ENCODE measurements around the gene ASB18. TPM values are rescaled to one million over a fixed set of nuclear protein-coding genes. Genes with fewer than 3 reads are reported as not detected.

Gene ASB18
- total and polyA plus RNA-seq, 2 of the 4 experiments (the other 2 are of a cell fraction), result not detected

DNA sequence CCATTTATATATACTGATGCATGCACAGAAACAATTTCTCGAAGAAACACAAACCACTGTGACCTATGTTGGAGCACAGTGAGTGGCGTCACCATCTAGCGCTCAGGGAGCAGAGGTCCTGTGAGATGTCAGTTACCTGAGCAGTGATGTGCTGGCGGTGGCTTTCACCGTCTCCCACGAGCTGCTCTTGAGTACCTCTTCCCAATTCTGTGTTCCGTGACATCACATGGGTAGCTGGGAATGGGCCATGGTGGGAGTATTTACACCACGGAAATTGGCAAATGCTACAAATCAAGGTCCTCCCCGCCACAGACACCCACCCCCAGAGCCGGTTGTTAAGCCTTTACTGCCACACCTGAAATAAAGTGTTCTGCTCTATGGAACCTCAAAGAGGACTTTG is 120.4 kb downstream of the ASB18 start:
- H3K4ac ChIP-seq (ENCODE audit: low read depth, low read length), result no peak overlapping the region
- no peak overlapping the region for H4K8ac ChIP-seq (ENCODE audit: low read depth in 2 of 2, low read length in 2 of 2)
- DNase-seq, result no peak
- dilution Hi-C loops (cut with HindIII; ENCODE audit: low sequenced_read_pairs, unreplicated experiment), result no loop called here
- no peak overlapping the region for H3K14ac ChIP-seq (replicated peaks; ENCODE audit: low read depth, low read length)
- no peak for ATAC-seq (ENCODE audit: low read depth)
- H3K56ac ChIP-seq (ENCODE audit: extremely low read depth, insufficient read depth, low read length), result no peak overlapping the region
- H3K4me2 ChIP-seq (ENCODE audit: low read depth, low read length), result no peak overlapping the region
- H4K5ac ChIP-seq (ENCODE audit: low read depth, low read length), result no peak overlapping the region
- H3K4me1 ChIP-seq (ENCODE audit: control insufficient read depth, insufficient read depth, low read length), result no peaks in the 10 kb centered on the region; the same call in 1 of the 2 replicates
- H2BK5ac ChIP-seq (ENCODE audit: low read depth, low read length, poor library complexity, severe bottlenecking), result no peak overlapping the region
- BruUV-seq (replicated peaks), result no TSS peak
- H4K91ac ChIP-seq (ENCODE audit: insufficient read depth, low read depth, low read length), result no peak overlapping the region
- no peaks in the 10 kb centered on the region for H3K9me1 ChIP-seq (ENCODE audit: insufficient read depth, low read length)
- no peak overlapping the region for H3K27ac ChIP-seq (ENCODE audit: insufficient read depth, low read length)
- no peak overlapping the region for H3K4me3 ChIP-seq (ENCODE audit: insufficient read depth, low read depth, low read length)
- 33% methylated on average over 1 of the region's 10 CpGs; no CpG with 5 or more reads in 1 of the 2 experiments for WGBS, 2 experiments (ENCODE audit: extremely low coverage in 2 of 2, insufficient read length in 1 of 2)
- TF ChIP-seq CEBPB (IDR thresholded peaks at IDR 0.05; ENCODE audit: low read depth, low read length) (no peak), SMC3 (IDR thresholded peaks at IDR 0.05; ENCODE audit: low read depth, low read length) (no peak), BHLHE40 (IDR thresholded peaks at IDR 0.05; ENCODE audit: low read depth, low read length) (no peak), MAFK (IDR thresholded peaks at IDR 0.05; ENCODE audit: low read depth, low read length) (no peak), RFX5 (IDR thresholded peaks at IDR 0.05; ENCODE audit: low read depth, low read length) (no peak), RAD21 (IDR thresholded peaks at IDR 0.05; ENCODE audit: low read length) (no peak), POLR2A (IDR thresholded peaks at IDR 0.05; ENCODE audit: low read depth, low read length) (no peak), RCOR1 (IDR thresholded peaks at IDR 0.05; ENCODE audit: insufficient replicate concordance, low read length) (no peak), NFE2L2 (IDR thresholded peaks at IDR 0.05; ENCODE audit: low read depth, low read length) (no peak), FOS (IDR thresholded peaks at IDR 0.05; ENCODE audit: low read depth, low read length) (no peak), CHD1 (IDR thresholded peaks at IDR 0.05; ENCODE audit: low read depth, low read length) (no peak), MXI1 (IDR thresholded peaks at IDR 0.05; ENCODE audit: borderline replicate concordance, low read depth, low read length) (no peak), MAZ (IDR thresholded peaks at IDR 0.05; ENCODE audit: borderline replicate concordance, low read depth, low read length) (no peak)
- TF ChIP-seq, protein P1, sequence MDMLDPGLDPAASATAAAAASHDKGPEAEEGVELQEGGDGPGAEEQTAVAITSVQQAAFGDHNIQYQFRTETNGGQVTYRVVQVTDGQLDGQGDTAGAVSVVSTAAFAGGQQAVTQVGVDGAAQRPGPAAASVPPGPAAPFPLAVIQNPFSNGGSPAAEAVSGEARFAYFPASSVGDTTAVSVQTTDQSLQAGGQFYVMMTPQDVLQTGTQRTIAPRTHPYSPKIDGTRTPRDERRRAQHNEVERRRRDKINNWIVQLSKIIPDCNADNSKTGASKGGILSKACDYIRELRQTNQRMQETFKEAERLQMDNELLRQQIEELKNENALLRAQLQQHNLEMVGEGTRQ (IDR thresholded peaks at IDR 0.05; ENCODE audit: low read depth, low read length), result no peak
- TF ChIP-seq, protein P2, sequence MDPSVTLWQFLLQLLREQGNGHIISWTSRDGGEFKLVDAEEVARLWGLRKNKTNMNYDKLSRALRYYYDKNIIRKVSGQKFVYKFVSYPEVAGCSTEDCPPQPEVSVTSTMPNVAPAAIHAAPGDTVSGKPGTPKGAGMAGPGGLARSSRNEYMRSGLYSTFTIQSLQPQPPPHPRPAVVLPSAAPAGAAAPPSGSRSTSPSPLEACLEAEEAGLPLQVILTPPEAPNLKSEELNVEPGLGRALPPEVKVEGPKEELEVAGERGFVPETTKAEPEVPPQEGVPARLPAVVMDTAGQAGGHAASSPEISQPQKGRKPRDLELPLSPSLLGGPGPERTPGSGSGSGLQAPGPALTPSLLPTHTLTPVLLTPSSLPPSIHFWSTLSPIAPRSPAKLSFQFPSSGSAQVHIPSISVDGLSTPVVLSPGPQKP (IDR thresholded peaks at IDR 0.05; ENCODE audit: borderline replicate concordance, low read depth, low read length), result no peak
- TF ChIP-seq, protein P3, sequence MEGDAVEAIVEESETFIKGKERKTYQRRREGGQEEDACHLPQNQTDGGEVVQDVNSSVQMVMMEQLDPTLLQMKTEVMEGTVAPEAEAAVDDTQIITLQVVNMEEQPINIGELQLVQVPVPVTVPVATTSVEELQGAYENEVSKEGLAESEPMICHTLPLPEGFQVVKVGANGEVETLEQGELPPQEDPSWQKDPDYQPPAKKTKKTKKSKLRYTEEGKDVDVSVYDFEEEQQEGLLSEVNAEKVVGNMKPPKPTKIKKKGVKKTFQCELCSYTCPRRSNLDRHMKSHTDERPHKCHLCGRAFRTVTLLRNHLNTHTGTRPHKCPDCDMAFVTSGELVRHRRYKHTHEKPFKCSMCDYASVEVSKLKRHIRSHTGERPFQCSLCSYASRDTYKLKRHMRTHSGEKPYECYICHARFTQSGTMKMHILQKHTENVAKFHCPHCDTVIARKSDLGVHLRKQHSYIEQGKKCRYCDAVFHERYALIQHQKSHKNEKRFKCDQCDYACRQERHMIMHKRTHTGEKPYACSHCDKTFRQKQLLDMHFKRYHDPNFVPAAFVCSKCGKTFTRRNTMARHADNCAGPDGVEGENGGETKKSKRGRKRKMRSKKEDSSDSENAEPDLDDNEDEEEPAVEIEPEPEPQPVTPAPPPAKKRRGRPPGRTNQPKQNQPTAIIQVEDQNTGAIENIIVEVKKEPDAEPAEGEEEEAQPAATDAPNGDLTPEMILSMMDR (conservative IDR thresholded peaks at IDR 0.05; ENCODE audit: low read depth, low read length), result no peak
- H3K79me1 ChIP-seq (ENCODE audit: low read depth in 1 of 2, low read length in 2 of 2), result no peaks in the 10 kb centered on the region
- no peaks in the 10 kb centered on the region for H4K20me1 ChIP-seq (ENCODE audit: insufficient read depth, low read length)
- H3K18ac ChIP-seq (ENCODE audit: low read depth, low read length), result no peak overlapping the region
- peaks cover 3% of the 10 kb centered on the region; the same call in 1 of the 2 replicates for H3K27me3 ChIP-seq (ENCODE audit: control insufficient read depth, insufficient read depth, low read length)
- no peaks in the 10 kb centered on the region for H3K9me3 ChIP-seq (ENCODE audit: control insufficient read depth, insufficient read depth, low read length)
- H2AK9ac ChIP-seq (replicated peaks; ENCODE audit: low read depth, low read length, poor library complexity), result no peak overlapping the region
- in situ Hi-C loops (cut with MboI; ENCODE audit: low sequenced_read_pairs), result no loop called here
- no peak overlapping the region for H2BK15ac ChIP-seq (ENCODE audit: low read depth, low read length)
- no peaks in the 10 kb centered on the region for H3K36me3 ChIP-seq (ENCODE audit: control insufficient read depth, insufficient read depth, low read length)
- CTCF ChIA-PET, result interaction anchor here (1.2 kb wide), 1 partner anchor 32 kb away, joined by 4 read pairs; no protein-coding TSS in a partner anchor
- intact Hi-C loops (cut with micrococcal nuclease), result no loop called here
- POLR2A ChIA-PET (ENCODE audit: unreplicated experiment), result no interaction called here
- no peak overlapping the region for H3K23ac ChIP-seq (ENCODE audit: low read depth, low read length)
- H2BK120ac ChIP-seq (ENCODE audit: low read depth, low read length), result no peak overlapping the region
- no peak overlapping the region for H3K9ac ChIP-seq (ENCODE audit: low read depth, low read length)
- H2AFZ ChIP-seq (replicated peaks; ENCODE audit: low read length, poor library complexity), result no peak overlapping the region
- H2AK5ac ChIP-seq (ENCODE audit: low read depth, low read length), result no peak overlapping the region
- H2BK20ac ChIP-seq (ENCODE audit: low read depth, low read length), result no peak overlapping the region
